Endothelial cell of umbilical vein (primary cell): Measurements from ENCODE around the gene TUB. TPM values are rescaled to one million over a fixed set of nuclear protein-coding genes. Genes with fewer than 3 reads are reported as not detected.

Experiments
- BruUV-seq: library from RNA; stranded (reverse); fragments of 400-500 nt; replicated peaks from 2 replicates; lab custom pipeline; 2021; lab: Mats Ljungman, UMichigan
- CTCF ChIA-PET: fragments of 300-600, 350-600 bp; sonication (Branson Sonifier 250); formaldehyde crosslinking; loops from one replicate; lab custom pipeline; 2021; ENCODE audit warnings: antibody characterized with exemption, inconsistent platforms; lab: Charles Lee
- POLR2A ChIA-PET: fragments of 300-600, 350-600 bp; sonication (Branson Sonifier 250); formaldehyde crosslinking; loops from one replicate; lab custom pipeline; 2021; ENCODE audit warnings: antibody characterized with exemption, inconsistent platforms; lab: Charles Lee
- DNase-seq: peaks from one replicate; pipeline ENCODE4 v3.0.0-alpha.2; 2011; ENCODE audit warnings: low read depth, low spot score
- FAIRE-seq: peaks from 2 replicates; lab custom pipeline; 2011; peaks lifted over from hg19 to GRCh38; lab: Jason Lieb, UNC
- H2AFZ ChIP-seq: 2 replicates; pipeline ENCODE4 v1.6.0; 2012; ENCODE audit warnings: low read depth, low read length, control low read depth, inconsistent platforms
- H3K27ac ChIP-seq: 2 replicates; pipeline ENCODE4 v1.5.1; 2011; ENCODE audit warnings: low read depth, mild to moderate bottlenecking, control low read depth, low read length, moderate library complexity; ENCODE audit not compliant: insufficient read depth
- H3K27me3 ChIP-seq, 2 experiments: 2 replicates each; pipeline versions ENCODE4 v1.6.0 to v1.6.1; 2011; ENCODE audit warnings: low read length in 2 of 2, mixed read lengths in 1 of 2; ENCODE audit not compliant: control insufficient read depth in 2 of 2, insufficient read depth in 2 of 2
- H3K36me3 ChIP-seq, 2 experiments: 2 replicates in 1 of 2; 3 replicates in 1 of 2; pipeline ENCODE4 v1.5.1; 2011; ENCODE audit warnings: low read length in 2 of 2, mild to moderate bottlenecking in 1 of 2, moderate library complexity in 1 of 2; ENCODE audit not compliant: control insufficient read depth in 2 of 2, insufficient read depth in 2 of 2; ENCODE audit errors: extremely low read depth in 1 of 2
- H3K4me1 ChIP-seq: 3 replicates; pipeline ENCODE4 v1.5.1; 2011; ENCODE audit warnings: mild to moderate bottlenecking, low read length; ENCODE audit not compliant: control insufficient read depth, insufficient read depth; ENCODE audit errors: extremely low read depth
- H3K4me2 ChIP-seq: 2 replicates; pipeline ENCODE4 v1.6.1; 2011; ENCODE audit warnings: low read length, control low read depth, mixed read lengths; ENCODE audit not compliant: insufficient read depth
- H3K4me3 ChIP-seq, 3 experiments: fragments of 200-600 bp in 1 of 3; sonication (generic), shearing (Covaris generic) in 1 of 3; replicated peaks in 1 of 3; 2 replicates each; pipeline ENCODE4 v1.5.1; 2011 to 2016; ENCODE audit warnings: control low read depth in 3 of 3, low read length in 3 of 3, mild to moderate bottlenecking in 2 of 3, inconsistent platforms in 1 of 3, low read depth in 1 of 3, moderate library complexity in 1 of 3; ENCODE audit not compliant: insufficient read depth in 1 of 3
- H3K79me2 ChIP-seq: 2 replicates; pipeline ENCODE4 v1.6.0; 2012; ENCODE audit warnings: low read length, inconsistent platforms; ENCODE audit not compliant: control insufficient read depth, insufficient read depth
- H3K9ac ChIP-seq: replicated peaks from 2 replicates; pipeline ENCODE3; 2011; ENCODE audit warnings: low read length, control low read depth; ENCODE audit not compliant: insufficient read depth; ENCODE audit errors: extremely low read depth
- H3K9me1 ChIP-seq: replicated peaks from 3 replicates; pipeline ENCODE4 v1.6.0; 2011; ENCODE audit warnings: mild to moderate bottlenecking, low read length; ENCODE audit not compliant: control insufficient read depth, insufficient read depth; ENCODE audit errors: extremely low read depth
- H3K9me3 ChIP-seq: replicated peaks from 2 replicates; pipeline ENCODE4 v1.5.1; 2012; ENCODE audit warnings: low read length, inconsistent platforms; ENCODE audit not compliant: control insufficient read depth, insufficient read depth
- H4K20me1 ChIP-seq: replicated peaks from 2 replicates; pipeline ENCODE3; 2011; ENCODE audit warnings: mild to moderate bottlenecking, low read length; ENCODE audit not compliant: control insufficient read depth, insufficient read depth; ENCODE audit errors: extremely low read depth
- CTCF ChIP-seq, 2 donors: IDR thresholded peaks; 1 replicate in 1 of 2; 2 replicates in 1 of 2; pipeline ENCODE4 v1.5.1; 2011; ENCODE audit warnings: low read length in 2 of 2, mild to moderate bottlenecking in 2 of 2, moderate library complexity in 2 of 2, control low read depth in 1 of 2, inconsistent platforms in 1 of 2, low read depth in 1 of 2; ENCODE audit not compliant: insufficient read depth in 1 of 2; ENCODE audit errors: extremely low read depth in 1 of 2
- EZH2 ChIP-seq: IDR thresholded peaks from 2 replicates; pipeline ENCODE4 v1.6.1; 2012; ENCODE audit warnings: borderline replicate concordance, low read depth, mild to moderate bottlenecking, moderate library complexity, low read length, inconsistent platforms; ENCODE audit not compliant: severe bottlenecking
- FOS ChIP-seq: IDR thresholded peaks from 2 replicates; pipeline ENCODE4 v1.6.1; 2011; ENCODE audit warnings: mild to moderate bottlenecking, low read length, moderate library complexity, borderline replicate concordance; ENCODE audit not compliant: insufficient read depth
- GATA2 ChIP-seq: IDR thresholded peaks from 2 replicates; pipeline ENCODE4 v1.7.0; 2011; ENCODE audit warnings: low read depth, mild to moderate bottlenecking, moderate library complexity, mixed read lengths, low read length; ENCODE audit not compliant: insufficient read length, insufficient read depth
- JUN ChIP-seq: IDR thresholded peaks from 2 replicates; pipeline ENCODE4 v1.6.1; 2011; ENCODE audit warnings: borderline replicate concordance, low read depth; ENCODE audit not compliant: insufficient read length, insufficient read depth
- MAX ChIP-seq: IDR thresholded peaks from 2 replicates; pipeline ENCODE4 v1.6.1; 2011; ENCODE audit not compliant: insufficient read depth, insufficient read length
- MYC ChIP-seq: IDR thresholded peaks from one replicate; pipeline ENCODE4 v1.6.1; 2011; ENCODE audit warnings: mild to moderate bottlenecking, low read depth, low read length
- POLR2A ChIP-seq: IDR thresholded peaks from 2 replicates; pipeline ENCODE4 v1.6.1; 2012; ENCODE audit warnings: low read depth, mild to moderate bottlenecking, control low read depth, low read length
- POLR2AphosphoS5 ChIP-seq: IDR thresholded peaks from 2 replicates; pipeline ENCODE4 v1.6.1; 2012; ENCODE audit warnings: low read depth, mild to moderate bottlenecking, control low read depth, low read length, moderate library complexity; ENCODE audit not compliant: insufficient read depth
- dilution Hi-C: fragments of 300-500 bp; cut with MboI; formaldehyde crosslinking; loops from one replicate; pipeline ENCODE4 v1.15.0; 2019; ENCODE audit warnings: low sequenced_read_pairs; ENCODE audit not compliant: extremely low pct_ligation_motif_present
- intact Hi-C: fragments of 100-400 bp; cut with micrococcal nuclease; formaldehyde crosslinking; loops from one replicate; pipeline ENCODE4 v1.10.0; 2022
- polyA plus RNA-seq, 4 experiments: library from polyadenylated mRNA; depleted of rRNA in 3 of 4; stranded (reverse) in 3 of 4; unstranded in 1 of 4; fragments of >200 nt; gene quantifications; 2 replicates each; pipeline versions ENCODE4 v1.2.1 to v1.2.3, GENCODE V29; 2011 to 2012; ENCODE audit warnings: missing spikeins in 1 of 4
- total RNA-seq: library from RNA; stranded (reverse); gene quantifications from 2 replicates; pipeline ENCODE4 v1.2.3, GENCODE V29; 2021

Gene TUB
- total and polyA plus RNA-seq, 2 donors (not counting 3 experiments of a cell fraction or from before 2014, with no cell fraction given) = 2.3 to 3.9 TPM

GRCh38 chr11:8110396-8110795, 29.4 kb downstream of the TUB start:
- no peaks in the 10 kb centered on the region for H3K36me3 ChIP-seq
- ChIA-PET POLR2A (no interaction called here), CTCF (interaction anchor here (0.7 to 2.9 kb wide), 4 partner anchors 11 to 20 kb away, joined by 3 to 16 read pairs (median 5); no protein-coding TSS in a partner anchor)
- dilution Hi-C loops = no loop called here
- no peak overlapping the region for H3K9ac ChIP-seq
- DNase-seq (no peak), FAIRE-seq (no peak)
- no peak overlapping the region for H3K4me3 ChIP-seq
- H3K4me1 ChIP-seq = no peaks in the 10 kb centered on the region
- H4K20me1 ChIP-seq = no peaks in the 10 kb centered on the region
- no peak overlapping the region for H2AFZ ChIP-seq
- no peaks in the 10 kb centered on the region for H3K9me1 ChIP-seq
- no TSS peak for BruUV-seq
- H3K79me2 ChIP-seq = no peaks in the 10 kb centered on the region
- no peaks in the 10 kb centered on the region for H3K9me3 ChIP-seq
- H3K27me3 ChIP-seq = peaks cover 0 to 2% of the 10 kb centered on the region in 2 experiments
- no peak overlapping the region for H3K27ac ChIP-seq
- intact Hi-C loops = no loop called here
- H3K4me2 ChIP-seq = no peak overlapping the region
- TF ChIP-seq FOS = no peak
- no peak for TF ChIP-seq CTCF (IDR thresholded peaks at IDR 0.05; ENCODE audit: extremely low read depth in 1 of 2, insufficient read depth in 1 of 2, low read depth in 1 of 2, low read length in 2 of 2)
- no peak for TF ChIP-seq POLR2A
- TF ChIP-seq MYC = no peak
- no peak for TF ChIP-seq MAX
- no peak for TF ChIP-seq GATA2
- no peak for TF ChIP-seq EZH2
- no peak for TF ChIP-seq POLR2AphosphoS5
- TF ChIP-seq JUN = no peak
